Neural progenitor cell (in vitro differentiated cells): ENCODE results near the gene MAP2K5. TPM values are rescaled to one million over a fixed set of nuclear protein-coding genes. Genes with fewer than 3 reads are reported as not detected.
A peak's percentile ranks its signal among the peaks of the same experiment; 100 is the strongest.

Source experiments
- DNase-seq: peaks from one replicate; pipeline ENCODE4 v3.0.0-alpha.2; 2016; ENCODE audit warnings: low spot score
- H2AFZ ChIP-seq: fragments of 200-600 bp; sonication (generic); replicated peaks from 2 replicates; pipeline ENCODE4 v1.6.1; 2016; ENCODE audit warnings: antibody characterized with exemption
- H3F3A ChIP-seq: fragments of 200-600 bp; sonication (generic); 2 replicates; pipeline ENCODE4 v1.6.1; 2016; ENCODE audit warnings: antibody characterized with exemption, low read depth
- H3K27ac ChIP-seq: fragments of 200-600 bp; sonication (generic); 2 replicates; pipeline ENCODE4 v1.5.1; 2016; ENCODE audit warnings: mild to moderate bottlenecking
- H3K27me3 ChIP-seq: fragments of 200-600 bp; sonication (generic); 2 replicates; pipeline ENCODE4 v1.6.1; 2016; ENCODE audit warnings: mild to moderate bottlenecking, moderate library complexity
- H3K36me3 ChIP-seq: fragments of 200-600 bp; sonication (generic); 2 replicates; pipeline ENCODE4 v1.5.1; 2016
- H3K4me1 ChIP-seq: fragments of 200-600 bp; sonication (generic); 2 replicates; pipeline ENCODE4 v1.6.1; 2016; ENCODE audit warnings: mixed run types
- H3K4me2 ChIP-seq: fragments of 200-600 bp; sonication (generic); 2 replicates; pipeline ENCODE4 v1.6.1; 2016
- H3K4me3 ChIP-seq: fragments of 200-600 bp; sonication (generic); 2 replicates; pipeline ENCODE4 v1.5.1; 2016
- H3K79me2 ChIP-seq: fragments of 200-600 bp; sonication (generic); 2 replicates; pipeline ENCODE4 v1.6.1; 2016; ENCODE audit warnings: low read depth
- H3K9ac ChIP-seq: fragments of 200-600 bp; sonication (generic); 2 replicates; pipeline ENCODE4 v1.6.1; 2016
- H3K9me3 ChIP-seq: fragments of 200-600 bp; sonication (generic); 2 replicates; pipeline ENCODE4 v1.5.1; 2016; ENCODE audit warnings: low read depth
- H4K20me1 ChIP-seq: fragments of 200-600 bp; sonication (generic); 2 replicates; pipeline ENCODE4 v1.6.1; 2016; ENCODE audit warnings: low read depth
- H3K27ac Mint-ChIP-seq: 3 replicates; pipeline ENCODE4 v1.8.0; 2021; ENCODE audit warnings: mixed read lengths
- H3K27me3 Mint-ChIP-seq: 2 replicates; pipeline ENCODE4 v1.8.0; 2022; ENCODE audit warnings: low read depth, mild to moderate bottlenecking, inconsistent platforms, moderate library complexity, mixed read lengths; ENCODE audit not compliant: insufficient read depth
- H3K36me3 Mint-ChIP-seq: 3 replicates; pipeline ENCODE4 v1.8.0; 2021; ENCODE audit warnings: mixed read lengths
- H3K4me1 Mint-ChIP-seq: 3 replicates; pipeline ENCODE4 v1.8.0; 2021; ENCODE audit warnings: mixed read lengths
- H3K4me3 Mint-ChIP-seq: 3 replicates; pipeline ENCODE4 v1.8.0; 2021; ENCODE audit warnings: mild to moderate bottlenecking, moderate library complexity, mixed read lengths
- H3K9me3 Mint-ChIP-seq: 3 replicates; pipeline ENCODE4 v1.8.0; 2020; ENCODE audit warnings: mixed read lengths
- EZH2 ChIP-seq: fragments of 200-600 bp; sonication (generic); IDR thresholded peaks from 2 replicates; pipeline ENCODE4 v1.6.1; 2017; ENCODE audit warnings: antibody characterized with exemption, mild to moderate bottlenecking, moderate library complexity
- EZH2phosphoT487 ChIP-seq: fragments of 200-600 bp; sonication (generic); IDR thresholded peaks from 2 replicates; pipeline ENCODE4 v1.6.1; 2017; ENCODE audit warnings: antibody characterized with exemption
- total RNA-seq: library from RNA; depleted of rRNA; stranded (reverse); fragments of >200 nt; gene quantifications from 2 replicates; pipeline ENCODE4 v1.2.3, GENCODE V29; 2015; ENCODE audit warnings: low replicate concordance
- TF ChIP-seq, protein P1 (sequence below): fragments of 200-600 bp; sonication (generic); IDR thresholded peaks from 2 replicates; pipeline ENCODE4 v1.5.1; 2017; ENCODE audit warnings: antibody characterized with exemption, mild to moderate bottlenecking

Gene MAP2K5
- total RNA-seq, 1 donor from 2014 or later: 17.2 TPM

DNA sequence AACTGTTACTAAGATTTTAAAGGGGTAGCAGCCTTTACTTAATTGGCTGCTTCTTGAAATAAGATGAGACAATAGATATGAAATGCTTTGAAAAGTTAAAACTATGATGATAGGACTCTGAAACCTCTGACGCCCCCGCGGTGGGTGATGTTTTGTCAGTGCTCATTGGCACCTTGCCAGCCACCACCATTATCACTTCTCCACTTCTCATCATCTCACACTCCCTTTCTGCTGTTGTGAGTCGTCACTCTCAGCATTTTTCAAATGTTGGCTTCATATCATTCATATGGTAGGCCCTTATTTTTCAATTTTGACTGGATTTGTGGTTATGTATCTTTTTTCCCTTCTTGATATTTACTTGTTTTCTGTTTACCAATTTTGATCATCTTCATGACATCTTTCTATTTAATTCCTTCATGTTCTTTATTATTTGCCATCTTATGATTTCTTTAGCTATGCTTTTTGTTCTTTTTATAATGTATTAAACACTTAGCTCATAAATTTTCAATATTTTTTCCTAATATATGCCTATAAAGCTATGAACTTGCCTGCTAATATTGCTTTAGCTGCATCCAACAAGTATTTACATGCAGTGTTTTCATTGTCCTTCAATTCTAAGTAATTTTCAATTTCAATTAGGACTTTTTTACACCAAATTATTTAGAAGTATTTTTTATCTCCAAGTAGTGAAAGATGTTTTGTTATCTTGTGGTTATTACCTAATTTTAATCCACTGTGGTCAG lies 252.5 kb downstream of the MAP2K5 start:
- Mint-ChIP-seq H3K9me3 (peaks cover 14% of the 10 kb centered on the region), H3K36me3 (peaks cover 19% of the 10 kb centered on the region), H3K4me3 (no peak overlapping the region), H3K4me1 (peaks cover 15% of the 10 kb centered on the region), H3K27ac (no peak overlapping the region), H3K27me3 (peaks cover 4% of the 10 kb centered on the region)
- no peaks in the 10 kb centered on the region for H3K27me3 ChIP-seq
- H2AFZ ChIP-seq: no peak overlapping the region
- no peaks in the 10 kb centered on the region for H4K20me1 ChIP-seq
- DNase-seq: no peak
- no peak overlapping the region for H3K9ac ChIP-seq
- peaks cover 7% of the 10 kb centered on the region for H3F3A ChIP-seq
- no peak overlapping the region for H3K4me2 ChIP-seq
- H3K4me1 ChIP-seq: peaks cover 18% of the 10 kb centered on the region
- H3K36me3 ChIP-seq: peaks cover 10% of the 10 kb centered on the region
- H3K27ac ChIP-seq: no peak overlapping the region
- no peak overlapping the region for H3K4me3 ChIP-seq
- H3K79me2 ChIP-seq: no peaks in the 10 kb centered on the region
- H3K9me3 ChIP-seq: peaks cover 8% of the 10 kb centered on the region
- TF ChIP-seq, protein P1, sequence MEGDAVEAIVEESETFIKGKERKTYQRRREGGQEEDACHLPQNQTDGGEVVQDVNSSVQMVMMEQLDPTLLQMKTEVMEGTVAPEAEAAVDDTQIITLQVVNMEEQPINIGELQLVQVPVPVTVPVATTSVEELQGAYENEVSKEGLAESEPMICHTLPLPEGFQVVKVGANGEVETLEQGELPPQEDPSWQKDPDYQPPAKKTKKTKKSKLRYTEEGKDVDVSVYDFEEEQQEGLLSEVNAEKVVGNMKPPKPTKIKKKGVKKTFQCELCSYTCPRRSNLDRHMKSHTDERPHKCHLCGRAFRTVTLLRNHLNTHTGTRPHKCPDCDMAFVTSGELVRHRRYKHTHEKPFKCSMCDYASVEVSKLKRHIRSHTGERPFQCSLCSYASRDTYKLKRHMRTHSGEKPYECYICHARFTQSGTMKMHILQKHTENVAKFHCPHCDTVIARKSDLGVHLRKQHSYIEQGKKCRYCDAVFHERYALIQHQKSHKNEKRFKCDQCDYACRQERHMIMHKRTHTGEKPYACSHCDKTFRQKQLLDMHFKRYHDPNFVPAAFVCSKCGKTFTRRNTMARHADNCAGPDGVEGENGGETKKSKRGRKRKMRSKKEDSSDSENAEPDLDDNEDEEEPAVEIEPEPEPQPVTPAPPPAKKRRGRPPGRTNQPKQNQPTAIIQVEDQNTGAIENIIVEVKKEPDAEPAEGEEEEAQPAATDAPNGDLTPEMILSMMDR: no peak
- TF ChIP-seq EZH2: no peak

DNA sequence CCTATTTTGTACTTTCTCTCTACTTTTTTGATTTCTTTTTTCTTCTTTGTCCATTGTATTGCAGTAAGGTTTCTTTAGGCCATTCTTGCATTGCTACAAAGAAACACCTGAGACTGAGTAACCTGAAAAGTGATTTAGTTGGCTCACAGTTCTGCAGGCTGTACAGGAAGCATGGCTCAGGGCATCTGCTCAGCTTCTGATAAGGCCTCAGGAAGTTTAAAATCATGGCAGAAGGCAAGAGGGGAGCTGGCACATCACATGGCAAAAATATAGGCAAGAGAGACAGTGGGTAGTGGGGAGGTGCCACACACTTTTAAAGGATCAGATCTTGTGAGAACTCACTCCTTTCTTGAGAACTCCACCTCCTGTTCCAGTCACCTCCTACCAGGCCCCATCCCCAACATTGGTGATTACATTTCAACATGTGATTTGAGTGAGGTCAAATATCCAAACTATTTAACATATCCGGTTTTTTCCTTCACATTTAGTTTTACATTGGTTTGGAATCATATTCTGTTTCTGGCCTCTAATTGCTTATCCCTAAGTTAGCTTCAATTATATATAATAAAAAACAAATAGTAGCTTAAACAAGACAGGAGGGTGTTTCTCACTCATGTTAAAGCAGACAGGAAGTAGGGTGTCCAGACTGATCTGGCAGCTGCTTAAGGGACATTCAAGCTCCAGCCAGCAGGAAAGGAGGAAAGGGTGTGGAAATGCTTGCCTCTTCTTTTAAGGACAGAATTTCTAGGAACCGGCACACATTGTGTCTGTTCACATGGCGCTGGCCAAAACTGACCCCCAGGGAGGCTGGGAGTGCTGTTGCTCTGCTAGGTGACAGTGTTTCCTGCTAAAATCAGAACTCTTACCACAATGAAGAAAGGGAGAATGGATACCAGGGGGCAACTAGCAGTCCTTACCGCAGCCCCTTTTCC lies 254.0 kb downstream of the MAP2K5 start:
- TF ChIP-seq EZH2: no peak
- no peak for TF ChIP-seq EZH2phosphoT487
- TF ChIP-seq, protein P1: no peak
- DNase-seq: no peak
- Histone ChIP-seq H3F3A (peaks cover 7% of the 10 kb centered on the region), H3K9ac (peak overlapping the region; percentile 14), H3K27me3 (no peaks in the 10 kb centered on the region), H4K20me1 (no peaks in the 10 kb centered on the region), H3K4me3 (no peak overlapping the region), H3K4me1 (peaks cover 15% of the 10 kb centered on the region), H3K79me2 (no peaks in the 10 kb centered on the region), H3K36me3 (peaks cover 10% of the 10 kb centered on the region), H3K9me3 (peaks cover 8% of the 10 kb centered on the region), H3K27ac (no peak overlapping the region), H2AFZ (no peak overlapping the region), H3K4me2 (peak overlapping the region; percentile 41)
- Mint-ChIP-seq H3K27ac (no peak overlapping the region), H3K4me1 (peaks cover 17% of the 10 kb centered on the region), H3K4me3 (no peak overlapping the region), H3K27me3 (peaks cover 2% of the 10 kb centered on the region), H3K36me3 (peaks cover 19% of the 10 kb centered on the region), H3K9me3 (peaks cover 14% of the 10 kb centered on the region)

DNA sequence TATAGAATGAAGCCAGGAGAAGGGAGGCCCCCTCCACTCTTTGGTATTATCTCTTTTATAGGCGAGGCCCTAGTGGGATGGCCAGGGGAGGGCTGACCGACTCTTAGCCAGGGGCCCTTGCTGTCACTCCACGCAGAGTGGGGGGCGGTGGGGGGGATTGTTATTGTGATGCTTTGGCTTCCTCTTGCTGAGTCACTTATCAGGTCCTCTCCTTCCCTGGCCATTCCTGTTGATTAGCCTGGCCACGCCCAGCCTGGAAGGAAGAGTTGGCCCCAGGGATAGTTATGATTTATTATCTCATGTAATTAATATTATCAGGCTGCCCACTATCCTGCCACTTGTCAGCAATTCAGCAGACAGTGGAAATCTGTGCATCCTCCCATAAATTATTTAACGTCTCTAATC lies 257.3 kb downstream of the MAP2K5 start:
- H3K4me2 ChIP-seq: no peak overlapping the region
- no peak overlapping the region for H3K4me3 Mint-ChIP-seq

More for the DNA sequence above, 257.3 kb downstream of the MAP2K5 start:
- no peak for TF ChIP-seq EZH2
- TF ChIP-seq, protein P1: no peak
- TF ChIP-seq EZH2phosphoT487: no peak
- Histone ChIP-seq H3K9me3 (peaks cover 8% of the 10 kb centered on the region), H3K27ac (no peak overlapping the region), H3K27me3 (no peaks in the 10 kb centered on the region), H2AFZ (no peak overlapping the region), H3K4me1 (peaks cover 25% of the 10 kb centered on the region), H3K36me3 (peaks cover 6% of the 10 kb centered on the region), H3K9ac (no peak overlapping the region), H4K20me1 (no peaks in the 10 kb centered on the region), H3K4me3 (no peak overlapping the region), H3F3A (peaks cover 7% of the 10 kb centered on the region), H3K79me2 (no peaks in the 10 kb centered on the region)
- H3K9me3 Mint-ChIP-seq: peaks cover 9% of the 10 kb centered on the region
- no peak for DNase-seq
- H3K36me3 Mint-ChIP-seq: peaks cover 14% of the 10 kb centered on the region
- H3K27me3 Mint-ChIP-seq: peaks cover 2% of the 10 kb centered on the region
- H3K27ac Mint-ChIP-seq: no peak overlapping the region
- peaks cover 19% of the 10 kb centered on the region for H3K4me1 Mint-ChIP-seq
